ENCODE results near the gene TBCA. TPM values are rescaled to one million over a fixed set of nuclear protein-coding genes. Genes with fewer than 3 reads are reported as not detected.

The TBCA gene
- total RNA-seq, 1 experiment from 2014 or later = 310 TPM

DNA sequence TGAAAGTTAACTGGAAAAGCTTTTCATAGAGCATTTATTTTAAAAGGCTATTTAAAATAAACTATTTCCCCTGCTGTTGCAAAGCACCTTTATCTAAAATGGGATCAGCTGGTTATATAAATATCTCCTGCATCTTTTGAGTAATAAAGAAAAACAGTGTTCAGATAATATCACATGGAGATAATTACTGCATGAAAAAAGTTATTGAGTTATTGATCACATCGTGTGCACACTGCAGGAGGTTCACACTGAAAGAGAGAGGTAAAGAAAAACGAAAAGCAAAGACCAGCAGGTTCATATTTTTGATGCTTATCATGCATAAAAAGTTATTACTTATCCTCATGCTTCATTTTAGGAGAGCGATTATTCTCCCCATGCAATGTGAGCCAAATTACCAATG, 82.2 kb downstream of the TBCA start:
- H3K4me1 Mint-ChIP-seq (ENCODE audit: insufficient read depth, unreplicated experiment) = no peaks in the 10 kb centered on the region
- intact Hi-C loops (cut with micrococcal nuclease) = no loop called here
- CTCF ChIA-PET = no interaction called here
- DNase-seq (ENCODE audit: unreplicated experiment) = no peak
- POLR2A ChIA-PET = interaction anchor here (0.5 to 1.3 kb wide), 2 partner anchors 10 to 138 kb away, joined by 3 read pairs; no protein-coding TSS in a partner anchor
- TF ChIP-seq, protein P1, sequence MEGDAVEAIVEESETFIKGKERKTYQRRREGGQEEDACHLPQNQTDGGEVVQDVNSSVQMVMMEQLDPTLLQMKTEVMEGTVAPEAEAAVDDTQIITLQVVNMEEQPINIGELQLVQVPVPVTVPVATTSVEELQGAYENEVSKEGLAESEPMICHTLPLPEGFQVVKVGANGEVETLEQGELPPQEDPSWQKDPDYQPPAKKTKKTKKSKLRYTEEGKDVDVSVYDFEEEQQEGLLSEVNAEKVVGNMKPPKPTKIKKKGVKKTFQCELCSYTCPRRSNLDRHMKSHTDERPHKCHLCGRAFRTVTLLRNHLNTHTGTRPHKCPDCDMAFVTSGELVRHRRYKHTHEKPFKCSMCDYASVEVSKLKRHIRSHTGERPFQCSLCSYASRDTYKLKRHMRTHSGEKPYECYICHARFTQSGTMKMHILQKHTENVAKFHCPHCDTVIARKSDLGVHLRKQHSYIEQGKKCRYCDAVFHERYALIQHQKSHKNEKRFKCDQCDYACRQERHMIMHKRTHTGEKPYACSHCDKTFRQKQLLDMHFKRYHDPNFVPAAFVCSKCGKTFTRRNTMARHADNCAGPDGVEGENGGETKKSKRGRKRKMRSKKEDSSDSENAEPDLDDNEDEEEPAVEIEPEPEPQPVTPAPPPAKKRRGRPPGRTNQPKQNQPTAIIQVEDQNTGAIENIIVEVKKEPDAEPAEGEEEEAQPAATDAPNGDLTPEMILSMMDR (IDR thresholded peaks at IDR 0.05; ENCODE audit: unreplicated experiment) = no peak
- no TSS peak for BruUV-seq (replicated peaks)
- H3K27me3 Mint-ChIP-seq (ENCODE audit: insufficient read depth, unreplicated experiment) = no peaks in the 10 kb centered on the region
- no peaks in the 10 kb centered on the region for H3K9me3 Mint-ChIP-seq (ENCODE audit: unreplicated experiment)
- H3K27ac Mint-ChIP-seq (ENCODE audit: low read depth, unreplicated experiment) = no peak overlapping the region
- H3K36me3 Mint-ChIP-seq (ENCODE audit: insufficient read depth, unreplicated experiment) = peaks cover 43% of the 10 kb centered on the region
- no peak overlapping the region for H3K4me3 Mint-ChIP-seq (ENCODE audit: unreplicated experiment)

DNA sequence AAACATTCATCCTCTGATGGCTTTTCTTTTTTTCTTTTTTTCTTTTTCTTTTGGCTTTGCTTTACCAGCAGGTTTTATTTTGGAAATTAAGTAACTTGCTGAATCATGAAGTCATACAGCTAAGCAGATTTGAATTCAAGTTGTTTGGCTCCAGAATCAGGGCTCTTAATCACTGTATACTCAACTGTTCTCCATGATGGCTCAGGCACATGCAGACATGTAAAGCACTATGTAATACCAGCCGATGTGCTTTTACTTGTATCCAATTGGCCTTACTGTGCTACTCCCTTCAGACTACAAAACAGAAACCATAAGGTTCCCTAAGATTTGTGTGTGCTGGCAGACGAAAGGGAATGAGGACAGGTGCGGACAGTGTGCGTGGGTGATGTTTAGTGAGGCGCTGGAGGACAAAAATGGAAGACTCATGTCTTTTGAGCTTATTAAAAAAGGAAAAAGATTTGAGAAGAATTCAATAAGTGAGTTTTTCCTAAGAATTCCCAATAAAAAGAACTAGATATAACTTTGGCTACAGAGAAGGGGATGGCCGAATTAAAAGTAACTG, 92.9 kb downstream of the TBCA start:
- Mint-ChIP-seq H3K27ac (ENCODE audit: low read depth, unreplicated experiment) (no peak overlapping the region), H3K36me3 (ENCODE audit: insufficient read depth, unreplicated experiment) (peaks cover 16% of the 10 kb centered on the region), H3K4me1 (ENCODE audit: insufficient read depth, unreplicated experiment) (peaks cover 5% of the 10 kb centered on the region), H3K4me3 (ENCODE audit: unreplicated experiment) (no peak overlapping the region), H3K27me3 (ENCODE audit: insufficient read depth, unreplicated experiment) (no peaks in the 10 kb centered on the region), H3K9me3 (ENCODE audit: unreplicated experiment) (no peaks in the 10 kb centered on the region)
- BruUV-seq (replicated peaks) = no TSS peak
- ChIA-PET POLR2A (interaction anchor here (0.8 kb wide), 1 partner anchor 155 kb away, joined by 3 read pairs; no protein-coding TSS in a partner anchor), CTCF (no interaction called here)
- no peak for DNase-seq (ENCODE audit: unreplicated experiment)
- intact Hi-C loops (cut with micrococcal nuclease) = no loop called here
- TF ChIP-seq, protein P1 (IDR thresholded peaks at IDR 0.05; ENCODE audit: unreplicated experiment) = no peak

DNA sequence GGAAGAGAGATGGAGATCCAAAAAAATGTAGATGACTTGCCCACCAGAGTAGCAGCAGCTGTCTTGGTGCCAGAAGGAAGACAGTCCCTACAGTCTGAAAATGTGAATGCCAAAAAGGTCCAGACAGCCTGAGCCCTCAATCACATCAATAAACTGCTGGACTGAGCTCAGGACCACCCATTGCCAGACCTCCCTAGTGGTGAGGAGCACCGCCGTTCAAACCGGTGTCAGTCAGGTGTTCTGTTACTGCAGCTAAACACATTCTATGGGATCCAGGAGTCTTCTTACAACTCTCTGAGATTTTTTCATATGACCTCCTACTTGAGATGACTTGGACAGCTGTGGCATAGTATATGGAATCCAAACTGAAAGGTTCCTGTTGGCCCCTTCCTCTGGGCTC, 105.6 kb downstream of the TBCA start:
- ChIA-PET POLR2A (no interaction called here), CTCF (no interaction called here)
- Mint-ChIP-seq H3K27ac (ENCODE audit: low read depth, unreplicated experiment) (no peak overlapping the region), H3K9me3 (ENCODE audit: unreplicated experiment) (peaks cover 3% of the 10 kb centered on the region), H3K4me1 (ENCODE audit: insufficient read depth, unreplicated experiment) (no peaks in the 10 kb centered on the region), H3K4me3 (ENCODE audit: unreplicated experiment) (no peak overlapping the region), H3K27me3 (ENCODE audit: insufficient read depth, unreplicated experiment) (no peaks in the 10 kb centered on the region), H3K36me3 (ENCODE audit: insufficient read depth, unreplicated experiment) (no peaks in the 10 kb centered on the region)
- no TSS peak for BruUV-seq (replicated peaks)
- TF ChIP-seq, protein P1 (IDR thresholded peaks at IDR 0.05; ENCODE audit: unreplicated experiment) = no peak
- no peak for DNase-seq (ENCODE audit: unreplicated experiment)
- intact Hi-C loops (cut with micrococcal nuclease) = no loop called here

DNA sequence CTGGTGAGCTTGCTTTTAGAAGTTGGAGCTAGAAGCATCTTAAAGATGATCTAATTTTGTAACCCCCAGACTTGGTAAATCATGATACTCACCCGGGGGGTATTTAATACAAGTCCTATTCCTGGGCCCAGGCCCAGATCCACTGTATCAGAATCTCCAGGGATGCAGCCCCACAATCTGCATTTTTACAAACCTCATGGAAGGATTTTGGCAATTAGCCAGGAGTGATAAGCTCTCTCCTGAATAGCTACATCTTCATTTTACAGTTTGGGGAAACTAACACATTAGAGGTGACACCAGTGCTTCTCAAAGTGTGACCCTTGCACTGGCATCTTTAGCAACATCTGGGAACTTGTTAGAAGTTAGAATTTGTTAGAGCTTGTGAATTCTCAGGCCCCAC, 106.5 kb downstream of the TBCA start:
- DNase-seq (ENCODE audit: unreplicated experiment) = no peak
- TF ChIP-seq, protein P1 (IDR thresholded peaks at IDR 0.05; ENCODE audit: unreplicated experiment) = no peak
- Mint-ChIP-seq H3K4me1 (ENCODE audit: insufficient read depth, unreplicated experiment) (no peaks in the 10 kb centered on the region), H3K9me3 (ENCODE audit: unreplicated experiment) (no peaks in the 10 kb centered on the region), H3K27me3 (ENCODE audit: insufficient read depth, unreplicated experiment) (no peaks in the 10 kb centered on the region), H3K4me3 (ENCODE audit: unreplicated experiment) (no peak overlapping the region), H3K27ac (ENCODE audit: low read depth, unreplicated experiment) (no peak overlapping the region), H3K36me3 (ENCODE audit: insufficient read depth, unreplicated experiment) (no peaks in the 10 kb centered on the region)
- intact Hi-C loops (cut with micrococcal nuclease) = no loop called here
- no TSS peak for BruUV-seq (replicated peaks)
- ChIA-PET POLR2A (no interaction called here), CTCF (interaction anchor here (0.6 kb wide), 1 partner anchor 1355 kb away, joined by 3 read pairs; no protein-coding TSS in a partner anchor)
